Stimulated activated CD4-positive, alpha-beta T cell treated with anti-CD3 and anti-CD28 coated beads, Interleukin-4, amount 100 ng/mL, for 1 hour (primary cell): ENCODE data around the gene CFAP161.

ENCODE experiments used
- DNase-seq: peaks from one replicate; pipeline ENCODE4 v3.0.0-alpha.2; 2020

CFAP161 gene, protein sequence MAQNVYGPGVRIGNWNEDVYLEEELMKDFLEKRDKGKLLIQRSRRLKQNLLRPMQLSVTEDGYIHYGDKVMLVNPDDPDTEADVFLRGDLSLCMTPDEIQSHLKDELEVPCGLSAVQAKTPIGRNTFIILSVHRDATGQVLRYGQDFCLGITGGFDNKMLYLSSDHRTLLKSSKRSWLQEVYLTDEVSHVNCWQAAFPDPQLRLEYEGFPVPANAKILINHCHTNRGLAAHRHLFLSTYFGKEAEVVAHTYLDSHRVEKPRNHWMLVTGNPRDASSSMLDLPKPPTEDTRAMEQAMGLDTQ

DNA sequence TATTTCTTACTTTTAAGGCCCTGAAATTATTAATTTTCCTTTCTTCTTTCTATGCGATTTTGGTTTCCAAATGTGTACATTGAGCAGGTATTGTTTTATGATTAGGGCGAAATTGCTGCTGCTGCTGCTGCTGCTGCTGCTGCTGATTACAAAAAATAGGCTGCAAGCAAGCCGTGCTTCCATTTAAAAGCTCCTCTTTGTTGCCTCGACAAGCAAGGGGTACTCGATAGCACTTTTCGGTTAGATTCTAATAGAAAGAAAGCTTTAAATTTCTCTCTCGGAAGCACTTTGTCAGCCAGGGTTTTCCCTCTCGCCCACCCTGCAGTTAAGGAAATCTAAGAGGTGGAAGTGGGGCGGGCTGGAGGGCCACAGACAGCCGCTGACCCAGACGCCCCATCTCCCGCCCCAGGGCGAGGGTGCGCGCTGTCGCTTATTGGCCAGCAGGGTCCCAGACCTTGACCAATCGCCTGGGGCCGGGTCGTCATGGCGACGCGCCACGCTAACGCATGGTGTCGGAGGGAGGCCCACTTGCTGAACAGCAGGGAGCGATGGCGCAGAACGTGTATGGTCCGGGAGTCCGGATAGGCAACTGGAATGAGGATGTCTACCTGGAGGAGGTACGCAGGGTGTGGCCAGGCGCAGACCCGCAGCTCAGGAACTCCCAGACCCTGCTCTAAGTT is at the start of gene CFAP161:
Gene CFAP161 (plus strand): TSS at position 489 of the 680 bp plus-strand sequence. CDS start 60 bp downstream, at position 549.
- peak; percentile 40 for DNase-seq

DNA sequence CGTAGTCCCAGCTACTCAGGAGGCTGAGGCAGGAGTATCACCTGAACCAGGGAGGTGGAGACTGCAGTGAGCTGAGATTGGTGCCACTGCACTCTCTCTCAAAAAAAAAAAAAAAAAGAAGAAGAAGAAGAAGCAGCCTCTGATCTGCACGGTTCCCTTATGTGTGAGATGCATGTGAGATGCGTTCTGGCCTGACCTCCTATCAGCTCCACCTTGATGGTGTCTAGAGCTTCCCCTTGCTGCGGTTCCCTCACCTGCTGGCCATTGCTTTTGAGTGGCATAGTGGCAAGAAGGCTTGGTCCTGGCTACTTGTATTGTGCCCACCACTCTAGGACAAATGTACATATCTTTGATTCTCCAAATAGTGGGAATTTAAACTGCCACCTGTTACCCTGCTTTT is 49.4 kb upstream of the CFAP161 start:
- no peak for DNase-seq

- no peak for DNase-seq
These were observed 48.9 kb upstream of the CFAP161 start for GRCh38 chr15:81085213-81085612.

DNA sequence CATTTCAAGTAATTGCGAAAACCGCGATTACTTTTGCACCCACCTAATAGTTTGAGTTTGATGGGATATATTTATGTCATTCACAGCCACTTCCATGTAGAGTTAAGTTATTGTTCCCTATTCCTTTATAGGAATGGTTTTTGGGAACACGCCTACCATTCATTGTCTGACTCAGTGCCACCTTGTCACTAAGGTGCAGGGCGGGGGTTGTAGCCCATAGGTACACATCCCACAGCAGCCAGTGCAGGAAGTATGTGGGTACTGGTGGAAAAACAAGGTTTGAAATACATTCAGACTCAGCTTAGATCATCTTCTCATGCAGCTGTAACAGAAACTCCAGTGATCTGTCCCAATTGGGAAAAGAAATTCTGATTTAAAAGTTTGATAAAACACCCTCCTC is 48.2 kb upstream of the CFAP161 start:
- DNase-seq: no peak

DNA sequence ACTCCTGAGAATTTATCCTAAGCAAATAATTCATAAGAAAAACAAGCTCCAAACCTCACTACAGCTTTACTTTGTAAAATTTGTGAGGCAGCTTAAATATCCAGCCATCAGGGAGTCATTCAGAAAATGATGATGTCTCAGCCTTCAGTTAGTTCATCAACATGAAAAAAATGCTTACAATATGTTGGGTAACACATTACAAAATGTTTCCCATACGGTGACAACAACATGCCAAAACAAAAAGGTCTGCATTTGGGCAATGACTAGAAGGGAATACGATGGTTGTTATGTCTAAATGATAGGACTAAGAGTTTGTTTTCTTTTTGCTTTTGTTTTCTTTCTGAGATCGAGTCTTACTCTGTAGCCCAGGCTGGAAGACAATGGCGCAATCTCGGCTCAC is 47.0 kb upstream of the CFAP161 start:
- no peak for DNase-seq

DNA sequence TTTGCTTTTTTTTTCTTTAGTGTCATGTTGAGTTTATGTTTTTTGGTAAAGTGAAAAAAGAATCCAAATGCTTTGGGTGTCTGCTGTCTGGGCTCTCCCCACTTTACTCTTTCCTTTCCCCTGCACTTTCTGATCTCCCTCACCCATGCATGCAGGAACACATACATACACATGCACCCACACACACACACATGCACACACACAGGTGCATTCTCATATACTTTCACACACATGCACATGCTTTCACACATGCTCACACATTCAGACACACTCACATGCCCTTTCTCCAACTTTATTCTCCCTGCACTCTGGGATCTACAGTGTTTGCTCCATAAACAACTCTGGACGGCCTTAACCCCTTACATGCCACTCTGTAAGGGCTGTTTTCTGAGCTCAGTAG is 46.4 kb upstream of the CFAP161 start:
- no peak for DNase-seq

DNA sequence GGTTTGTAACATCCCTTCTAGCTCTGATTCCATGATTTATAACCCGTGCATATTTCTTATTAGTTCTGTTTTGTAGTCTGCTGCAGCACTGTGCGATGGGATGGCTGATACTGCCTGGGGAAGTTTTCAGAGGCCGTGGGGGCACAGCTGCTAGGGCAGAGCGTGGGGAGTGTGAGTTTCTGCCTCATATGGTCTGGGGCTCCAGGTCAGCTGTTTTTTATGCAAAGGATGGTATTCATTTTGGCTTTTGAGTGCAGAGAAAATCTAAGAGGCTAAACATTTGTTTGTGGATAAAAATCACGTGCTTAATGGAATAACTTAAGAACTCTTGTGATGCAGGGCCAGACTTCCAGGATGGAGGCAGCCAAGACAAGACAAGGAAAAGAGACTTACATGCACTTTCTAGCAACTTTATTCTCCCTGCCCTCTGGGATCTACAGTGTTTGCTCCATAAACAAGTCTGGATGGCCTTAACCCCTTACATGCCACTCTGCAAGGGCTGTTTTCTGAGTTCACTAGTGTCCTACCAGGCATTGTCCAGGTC is 45.5 kb upstream of the CFAP161 start:
- DNase-seq: no peak

DNA sequence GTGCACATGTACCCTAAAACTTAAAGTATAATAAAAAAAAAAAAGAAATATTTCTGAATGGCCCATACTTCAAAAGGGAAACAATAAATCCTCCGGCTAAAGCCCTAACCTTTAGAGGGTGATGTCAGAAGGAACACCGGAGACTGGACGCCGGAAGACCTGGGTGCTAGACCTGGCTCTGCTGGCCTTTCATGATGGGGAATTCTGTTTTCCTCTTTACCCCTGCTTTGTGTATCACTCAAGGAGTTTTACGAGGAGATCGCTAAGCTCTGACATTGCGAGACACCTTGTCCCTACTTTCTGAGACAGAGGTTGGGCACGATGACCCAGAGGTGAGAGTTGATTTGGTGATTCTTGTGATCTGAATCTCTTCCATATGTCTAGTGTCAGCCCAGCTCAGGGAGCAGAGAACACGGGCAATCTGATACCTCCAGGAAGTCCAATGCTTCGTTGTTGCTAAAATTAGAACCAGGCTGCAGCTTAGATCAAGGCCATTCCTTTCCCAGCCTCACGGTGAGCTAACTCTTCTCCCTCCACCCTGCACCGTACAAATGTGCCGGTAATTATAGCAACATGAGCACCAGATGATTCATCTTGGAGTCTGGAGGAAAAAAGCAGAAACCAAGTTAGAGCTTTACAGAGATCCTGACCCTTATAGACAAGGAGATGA is 42.0 kb upstream of the CFAP161 start:
- DNase-seq: no peak

DNA sequence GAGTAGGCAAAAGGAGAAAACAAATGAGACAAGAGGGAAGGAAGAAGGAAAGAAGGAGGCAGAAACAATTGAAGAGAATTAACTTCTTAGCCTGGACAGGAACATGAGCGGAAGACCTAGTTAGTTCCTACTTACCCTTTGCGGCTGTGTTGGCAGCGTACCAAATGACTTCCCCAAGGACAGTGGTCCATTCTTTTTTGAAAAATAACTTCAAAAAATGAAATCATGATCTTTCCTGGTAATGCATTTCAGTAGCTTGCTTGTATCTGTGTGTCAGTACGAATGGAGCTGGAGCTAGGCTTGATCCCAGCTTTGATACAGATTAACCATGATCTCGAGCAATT is 41.5 kb upstream of the CFAP161 start:
- no peak for DNase-seq

DNA sequence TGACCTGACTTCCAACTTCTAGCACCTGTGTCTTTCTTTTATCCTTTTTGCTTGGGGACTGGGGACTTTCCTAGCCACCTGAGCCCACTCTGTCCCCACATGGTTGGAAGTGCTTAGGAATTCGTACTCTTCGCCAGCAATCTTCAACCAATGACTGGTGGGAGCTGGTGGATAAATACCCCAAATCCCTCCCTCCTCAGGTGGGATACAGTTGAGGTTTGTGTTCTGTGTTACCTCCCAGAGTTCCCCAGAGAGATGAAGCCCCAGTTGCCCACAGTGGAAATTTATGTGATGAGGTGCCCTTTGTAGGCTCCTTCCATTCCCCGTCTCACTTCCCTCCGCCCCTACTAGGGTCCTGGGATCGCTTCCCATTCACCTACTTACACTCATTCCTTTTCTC is 40.1 kb upstream of the CFAP161 start:
- no peak for DNase-seq

- no peak for DNase-seq
These were observed 38.2 kb upstream of the CFAP161 start for GRCh38 chr15:81095690-81096365.

DNA sequence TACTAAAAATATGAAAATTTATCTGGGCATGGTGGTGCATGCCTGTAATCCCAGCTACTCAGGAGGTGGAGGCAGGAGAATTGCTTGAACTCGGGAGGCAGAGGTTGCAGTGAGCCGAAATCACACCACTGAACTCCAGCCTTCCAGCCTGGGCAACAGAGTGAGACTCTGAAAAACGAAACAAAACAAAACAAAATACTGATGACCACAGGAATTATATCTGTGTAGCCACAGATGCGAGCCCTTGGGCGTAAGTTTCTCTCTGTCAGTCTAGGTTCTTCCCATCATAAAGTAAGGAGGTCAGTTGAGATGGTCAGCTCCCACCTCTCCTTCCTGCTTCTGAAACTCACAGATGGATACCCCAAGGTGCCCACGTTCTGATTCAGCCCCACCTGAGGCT is 37.7 kb upstream of the CFAP161 start:
- DNase-seq: no peak

DNA sequence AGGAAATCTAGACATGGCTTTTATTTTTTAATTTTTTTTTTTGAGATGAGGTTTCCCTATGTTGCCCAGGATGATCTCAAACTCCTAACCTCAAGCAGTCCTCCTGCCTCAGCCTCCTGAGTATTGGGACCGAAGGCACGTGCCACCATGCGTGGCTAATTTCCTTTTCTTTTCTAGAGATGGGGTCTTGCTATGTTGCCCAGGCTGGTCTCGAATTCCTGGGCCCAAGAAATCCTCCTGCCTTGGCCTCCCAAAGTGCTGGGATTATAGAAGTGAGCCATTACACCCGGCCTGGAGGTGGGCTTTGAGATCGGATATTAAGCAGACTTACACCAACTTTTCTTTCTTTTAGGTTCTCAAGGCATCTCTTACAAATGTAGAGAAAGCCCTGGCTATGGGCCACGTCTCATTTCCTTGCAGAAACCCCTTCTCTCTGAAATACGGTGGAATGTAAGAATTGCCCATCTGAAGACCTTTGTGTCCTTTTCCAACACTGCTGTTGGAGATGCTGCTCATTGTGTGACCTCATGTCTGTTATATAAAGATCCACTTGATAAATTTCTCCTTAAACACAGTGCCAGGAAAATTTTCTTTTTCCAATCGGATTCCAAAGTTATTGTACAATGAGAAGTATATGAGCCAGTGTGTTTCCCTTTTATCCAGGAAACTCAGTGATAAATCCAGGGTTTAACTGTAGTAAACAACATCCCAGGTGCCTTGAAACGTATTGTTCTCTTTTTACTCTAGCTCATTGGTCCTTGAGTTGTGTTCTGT is 36.8 kb upstream of the CFAP161 start:
- no peak for DNase-seq

DNA sequence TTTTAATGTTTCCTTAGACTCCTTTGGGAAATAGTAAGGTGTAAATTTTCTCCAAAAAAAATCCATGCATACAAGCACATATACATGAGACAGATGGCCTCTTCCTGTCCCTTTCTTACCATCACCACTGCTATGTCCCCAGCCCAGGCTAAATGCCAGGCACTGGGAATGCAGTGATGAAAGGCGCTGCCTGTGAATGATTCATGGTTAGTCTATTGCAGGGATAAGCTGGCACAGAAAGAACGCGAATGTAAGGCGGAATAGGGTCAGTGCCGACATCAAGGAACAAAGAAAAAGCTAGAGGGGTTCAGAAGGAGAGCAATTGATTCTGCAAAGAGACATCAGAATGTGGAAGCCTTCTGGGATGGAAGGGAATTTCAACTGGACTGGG is 36.2 kb upstream of the CFAP161 start:
- no peak for DNase-seq

DNA sequence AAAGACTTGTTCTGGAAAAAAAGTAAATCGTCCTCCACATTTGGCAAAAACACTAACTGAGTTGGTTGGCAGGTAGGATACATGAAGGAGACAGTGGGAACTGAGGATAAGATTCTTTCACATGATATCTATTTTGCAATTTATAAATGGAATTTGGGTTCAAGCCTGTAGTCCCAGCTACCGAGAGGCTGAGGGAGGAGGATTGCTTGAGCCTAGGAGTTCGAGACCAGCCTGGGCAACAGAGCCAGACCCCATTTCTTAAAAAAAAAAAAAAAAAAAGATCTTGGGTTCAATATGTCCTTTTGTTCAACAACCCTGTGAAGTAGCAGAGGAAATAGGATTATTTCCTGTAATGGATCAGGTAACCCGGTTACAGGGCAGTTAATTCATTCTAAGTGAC is 35.7 kb upstream of the CFAP161 start:
- DNase-seq: no peak

DNA sequence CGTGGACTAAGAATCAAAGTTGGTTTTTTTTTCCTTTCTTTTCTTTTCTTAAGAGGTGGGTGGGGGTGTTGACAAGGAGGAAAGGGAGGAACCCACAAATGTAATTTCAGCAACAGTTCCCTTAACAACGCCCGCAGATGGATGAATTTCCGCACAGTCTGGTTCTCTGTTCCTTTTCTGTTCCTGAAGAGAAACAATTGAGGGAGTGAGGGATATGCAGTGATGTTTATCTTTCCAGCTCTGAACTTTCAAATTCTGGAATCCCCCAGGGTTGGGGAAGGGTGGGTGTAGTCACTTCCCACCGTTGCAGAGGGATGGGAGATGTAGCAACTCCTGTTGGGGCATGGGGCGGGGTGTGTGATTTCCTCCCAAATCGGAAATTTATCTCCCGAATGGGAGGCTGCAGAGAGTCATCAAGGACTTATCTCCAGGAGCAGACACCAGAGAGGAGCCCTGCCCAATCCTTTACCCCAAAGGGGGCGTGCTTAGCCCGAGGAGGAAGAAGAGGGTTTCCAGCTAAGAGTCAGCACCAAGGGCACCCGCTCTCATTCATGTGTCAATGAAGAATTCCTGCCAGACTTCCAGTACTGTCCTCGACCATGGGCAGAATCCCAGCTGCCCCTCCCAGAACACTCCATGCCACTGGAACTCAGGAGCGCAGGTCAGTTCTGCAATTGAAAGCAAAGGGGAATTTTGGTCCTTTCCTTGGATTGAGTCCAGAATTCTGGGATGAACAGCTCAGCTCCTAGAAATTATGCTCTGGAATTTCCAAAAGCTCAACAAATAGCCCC is 35.0 kb upstream of the CFAP161 start:
- no peak for DNase-seq

DNA sequence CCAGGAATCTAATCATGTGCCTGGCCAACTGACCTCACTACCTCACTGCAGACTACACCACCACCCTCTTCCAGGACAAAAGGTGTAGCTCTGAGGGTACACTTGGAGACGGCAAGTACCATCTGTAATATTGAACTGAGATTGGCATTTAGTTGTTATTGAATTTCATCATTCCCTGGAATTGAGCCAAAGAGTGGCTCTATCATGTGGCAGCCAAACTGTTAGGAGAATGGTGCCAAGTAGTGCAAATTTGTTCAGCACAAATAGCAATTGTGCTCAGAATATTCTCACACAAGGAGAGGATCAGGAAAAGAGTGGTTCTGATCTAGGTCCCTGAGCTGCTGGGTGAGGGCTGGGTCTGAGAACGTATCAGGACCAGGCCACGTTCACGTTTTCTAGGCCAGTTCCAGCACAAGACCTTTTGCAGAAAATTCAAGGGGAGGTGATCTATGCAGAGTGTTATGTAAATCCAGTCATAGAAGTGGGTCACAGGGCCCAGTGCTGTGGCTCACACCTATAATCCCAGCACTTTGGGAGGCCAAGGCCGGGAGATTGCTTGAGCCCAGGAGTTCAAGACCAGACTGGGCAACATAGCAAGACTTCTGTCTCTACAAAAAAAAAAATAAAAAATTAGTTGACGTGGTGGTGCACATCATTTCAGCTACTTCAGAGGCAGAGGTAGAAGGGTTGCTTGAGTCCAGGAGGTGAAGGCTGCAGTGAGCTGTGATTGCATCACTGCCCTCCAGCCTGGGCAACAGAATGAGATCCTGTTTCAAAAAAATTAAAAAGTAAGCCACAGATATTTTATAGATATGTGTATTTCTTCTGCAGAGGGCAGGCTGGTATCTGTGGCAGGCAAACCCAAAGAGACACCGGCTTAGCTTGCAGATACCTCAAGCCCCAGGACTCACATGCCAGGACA is 31.9 kb upstream of the CFAP161 start:
- DNase-seq: no peak

- DNase-seq: no peak
These were observed 30.2 kb upstream of the CFAP161 start for GRCh38 chr15:81103857-81104256.

- no peak for DNase-seq
These were observed 28.5 kb upstream of the CFAP161 start for GRCh38 chr15:81105545-81105944.

- DNase-seq: peak; percentile 11
These were observed 27.5 kb upstream of the CFAP161 start for GRCh38 chr15:81106560-81106959.

DNA sequence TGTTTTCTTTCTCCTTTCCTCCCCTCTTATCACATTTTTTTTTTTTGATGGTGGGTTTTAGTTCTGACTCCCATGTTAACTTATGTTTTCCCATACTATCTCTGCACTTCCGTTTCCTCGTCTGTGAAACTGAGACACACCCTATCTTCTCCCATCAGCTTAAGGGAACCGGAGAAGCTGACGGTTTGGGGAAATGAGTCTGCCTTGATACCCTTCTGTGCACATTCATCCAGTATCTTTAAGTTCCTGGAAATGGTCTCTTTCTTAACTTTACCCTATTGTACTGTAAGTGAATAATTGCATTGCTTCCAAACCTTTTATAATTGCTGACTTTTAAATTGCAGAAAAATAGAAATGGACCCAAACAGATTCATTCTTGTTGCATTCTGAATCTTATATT is 26.2 kb upstream of the CFAP161 start:
- no peak for DNase-seq
